Lung microvascular endothelial cell (primary cell): ENCODE results near the gene B4GALNT1. TPM values are rescaled to one million over a fixed set of nuclear protein-coding genes. Genes with fewer than 3 reads are reported as not detected.

Experiments
- DNase-seq, 2 donors: peaks; one replicate each; pipeline versions ENCODE4 v3.0.0 to v3.0.0-alpha.2; 2010; ENCODE audit warnings: low read depth in 2 of 2
- total RNA-seq: library from RNA; depleted of rRNA; stranded (reverse); fragments of >200 nt; gene quantifications from 2 replicates; pipeline ENCODE4 v1.2.1, GENCODE V29; 2014

B4GALNT1 gene
- total RNA-seq, 1 donor from 2014 or later, result not detected

GRCh38 chr12:57586832-57587429 is 46.1 kb downstream of the B4GALNT1 start:
- DNase-seq, result no peak

- DNase-seq, result no peak
Observed at GRCh38 chr12:57586128-57586527, 46.9 kb downstream of the B4GALNT1 start.

GRCh38 chr12:57585156-57585555 is 47.8 kb downstream of the B4GALNT1 start:
- no peak for DNase-seq

GRCh38 chr12:57584690-57585089 is 48.3 kb downstream of the B4GALNT1 start:
- DNase-seq, result no peak

- no peak for DNase-seq
Observed at GRCh38 chr12:57584050-57584449, 49.0 kb downstream of the B4GALNT1 start.

- DNase-seq, result peak; percentile 87 to 91
Observed at GRCh38 chr12:57583008-57583831, 49.8 kb downstream of the B4GALNT1 start.

- no peak for DNase-seq
Observed at GRCh38 chr12:57582440-57582839, 50.6 kb downstream of the B4GALNT1 start.

GRCh38 chr12:57581802-57582201 is 51.2 kb downstream of the B4GALNT1 start:
- no peak for DNase-seq

- DNase-seq, result no peak
Observed at GRCh38 chr12:57580466-57580795, 52.6 kb downstream of the B4GALNT1 start.

- DNase-seq, result peak in 1 of 2 donors; percentile 71
Observed at GRCh38 chr12:57579677-57580465, 53.1 kb downstream of the B4GALNT1 start.

- no peak for DNase-seq
Observed at GRCh38 chr12:57579011-57579410, 54.0 kb downstream of the B4GALNT1 start.

GRCh38 chr12:57577981-57578758 is 54.8 kb downstream of the B4GALNT1 start:
- no peak for DNase-seq

GRCh38 chr12:57576613-57577160 is 56.3 kb downstream of the B4GALNT1 start:
- no peak for DNase-seq

Other genes starting within 250 kb of the B4GALNT1 start
- gene R3HDM2, start 202.2 kb downstream of the B4GALNT1 start, total RNA-seq, result 3.5 and 5.6 TPM in 2 replicates
- gene INHBC, start 198.4 kb downstream of the B4GALNT1 start, total RNA-seq, result not detected in 2 replicates
- not detected in 2 replicates for gene INHBE, start 177.9 kb downstream of the B4GALNT1 start, total RNA-seq
- gene GLI1, start 173.4 kb downstream of the B4GALNT1 start, total RNA-seq, result not detected in 2 replicates
- gene ARHGAP9, start 153.3 kb downstream of the B4GALNT1 start, total RNA-seq, result under 0.01 TPM in 1 of 2 replicates, not detected in the other
- gene MARS1, start 145.1 kb downstream of the B4GALNT1 start, total RNA-seq, result 63.0 and 123 TPM in 2 replicates
- 4.6 and 12.5 TPM in 2 replicates for gene DDIT3, start 112.7 kb downstream of the B4GALNT1 start, total RNA-seq
- 2.8 and 6.9 TPM in 2 replicates for gene MBD6, start 110.4 kb downstream of the B4GALNT1 start, total RNA-seq
- 83.1 and 84.8 TPM in 2 replicates for gene DCTN2, start 86.0 kb downstream of the B4GALNT1 start, total RNA-seq
- gene KIF5A, start 83.2 kb downstream of the B4GALNT1 start, total RNA-seq, result under 0.01 TPM in 2 replicates
- 8.9 and 11.5 TPM in 2 replicates for gene PIP4K2C, start 42.0 kb downstream of the B4GALNT1 start, total RNA-seq
- 2.0 and 4.2 TPM in 2 replicates for gene DTX3, start 28.4 kb downstream of the B4GALNT1 start, total RNA-seq
- gene ARHGEF25, start 21.8 kb downstream of the B4GALNT1 start, total RNA-seq, result 1.4 and 2.0 TPM in 2 replicates
- 156 and 234 TPM in 2 replicates for gene OS9, start 60.9 kb upstream of the B4GALNT1 start, total RNA-seq
- 0.20 and 0.22 TPM in 2 replicates for gene AGAP2, start 105.5 kb upstream of the B4GALNT1 start, total RNA-seq
- 41.2 and 62.5 TPM in 2 replicates for gene TSPAN31, start 111.8 kb upstream of the B4GALNT1 start, total RNA-seq
- gene CDK4, start 119.1 kb upstream of the B4GALNT1 start, total RNA-seq, result 110 and 133 TPM in 2 replicates
- gene MARCHF9, start 121.9 kb upstream of the B4GALNT1 start, total RNA-seq, result 2.4 and 5.6 TPM in 2 replicates
- under 0.01 TPM in 2 replicates for gene CYP27B1, start 133.9 kb upstream of the B4GALNT1 start, total RNA-seq
- 3.1 and 3.8 TPM in 2 replicates for gene METTL1, start 138.9 kb upstream of the B4GALNT1 start, total RNA-seq
- gene EEF1AKMT3, start 139.4 kb upstream of the B4GALNT1 start, total RNA-seq, result 3.5 and 5.0 TPM in 2 replicates
- gene TSFM, start 149.6 kb upstream of the B4GALNT1 start, total RNA-seq, result 15.5 and 18.5 TPM in 2 replicates
- 0.65 and 2.2 TPM in 2 replicates for gene AVIL, start 185.5 kb upstream of the B4GALNT1 start, total RNA-seq
- 47.9 and 62.3 TPM in 2 replicates for gene CTDSP2, start 213.5 kb upstream of the B4GALNT1 start, total RNA-seq